ENCODE results near the gene SLIT3.

GRCh38 chr5:168874713-168875380 is 426.1 kb downstream of the SLIT3 start:
- no peak for TF ChIP-seq POLR2AphosphoS5 (IDR thresholded peaks at IDR 0.05; ENCODE audit: insufficient read depth, low read depth, low read length)
- TF ChIP-seq CTCF (IDR thresholded peaks at IDR 0.05; ENCODE audit: extremely low read depth in 1 of 2, insufficient read depth in 1 of 2, low read depth in 1 of 2, low read length in 2 of 2), result no peak
- no peak for TF ChIP-seq EZH2 (IDR thresholded peaks at IDR 0.05; ENCODE audit: borderline replicate concordance, low read depth, low read length, severe bottlenecking)
- no peak for TF ChIP-seq POLR2A (IDR thresholded peaks at IDR 0.05; ENCODE audit: low read depth, low read length)
